ENCODE results near the gene PTCD2.

Gene PTCD2

DNA sequence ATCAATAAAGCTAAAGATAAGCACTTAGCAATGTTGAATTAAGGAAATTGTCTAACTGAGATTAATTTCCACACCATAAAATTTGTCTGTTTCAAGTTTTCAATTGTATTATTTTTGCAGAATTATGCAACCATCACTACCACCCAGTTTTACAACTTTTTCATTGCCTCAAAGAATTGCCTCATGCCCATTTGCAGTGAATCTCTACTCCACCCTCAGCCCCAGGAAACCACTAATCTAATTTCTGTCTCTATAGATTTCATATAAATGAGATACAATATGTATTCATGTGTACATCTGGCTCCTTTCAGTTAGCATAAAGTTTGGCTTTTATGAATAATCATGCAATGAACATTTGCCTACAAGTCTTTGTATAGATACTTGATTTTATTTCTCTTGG, 72.9 kb downstream of the PTCD2 start:
- H3K9me2 ChIP-seq (replicated peaks; ENCODE audit: low read depth, low read length): no peaks in the 10 kb centered on the region
- H3K4me1 ChIP-seq (ENCODE audit: insufficient read depth, low read length, poor library complexity, severe bottlenecking): no peaks in the 10 kb centered on the region
- H3K4me2 ChIP-seq (ENCODE audit: low read depth, low read length, poor library complexity, severe bottlenecking): no peak overlapping the region
- no peaks in the 10 kb centered on the region for H3K79me2 ChIP-seq (ENCODE audit: insufficient read depth, low read length)
- H3K9ac ChIP-seq (ENCODE audit: low read depth, low read length, poor library complexity, severe bottlenecking): no peak overlapping the region
- H3F3A ChIP-seq (ENCODE audit: low read depth): no peaks in the 10 kb centered on the region
- H2AFZ ChIP-seq (ENCODE audit: low read length): no peak overlapping the region
- H3K4me3 ChIP-seq (ENCODE audit: low read length, poor library complexity, severe bottlenecking): no peak overlapping the region
- no peaks in the 10 kb centered on the region for H3K9me3 ChIP-seq (ENCODE audit: insufficient read depth, low read depth, low read length)
- TF ChIP-seq, protein P1, sequence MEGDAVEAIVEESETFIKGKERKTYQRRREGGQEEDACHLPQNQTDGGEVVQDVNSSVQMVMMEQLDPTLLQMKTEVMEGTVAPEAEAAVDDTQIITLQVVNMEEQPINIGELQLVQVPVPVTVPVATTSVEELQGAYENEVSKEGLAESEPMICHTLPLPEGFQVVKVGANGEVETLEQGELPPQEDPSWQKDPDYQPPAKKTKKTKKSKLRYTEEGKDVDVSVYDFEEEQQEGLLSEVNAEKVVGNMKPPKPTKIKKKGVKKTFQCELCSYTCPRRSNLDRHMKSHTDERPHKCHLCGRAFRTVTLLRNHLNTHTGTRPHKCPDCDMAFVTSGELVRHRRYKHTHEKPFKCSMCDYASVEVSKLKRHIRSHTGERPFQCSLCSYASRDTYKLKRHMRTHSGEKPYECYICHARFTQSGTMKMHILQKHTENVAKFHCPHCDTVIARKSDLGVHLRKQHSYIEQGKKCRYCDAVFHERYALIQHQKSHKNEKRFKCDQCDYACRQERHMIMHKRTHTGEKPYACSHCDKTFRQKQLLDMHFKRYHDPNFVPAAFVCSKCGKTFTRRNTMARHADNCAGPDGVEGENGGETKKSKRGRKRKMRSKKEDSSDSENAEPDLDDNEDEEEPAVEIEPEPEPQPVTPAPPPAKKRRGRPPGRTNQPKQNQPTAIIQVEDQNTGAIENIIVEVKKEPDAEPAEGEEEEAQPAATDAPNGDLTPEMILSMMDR (conservative IDR thresholded peaks at IDR 0.05; ENCODE audit: low read length): no peak
- no peak for TF ChIP-seq EZH2phosphoT487 (IDR thresholded peaks at IDR 0.05; ENCODE audit: borderline replicate concordance)
- no peaks in the 10 kb centered on the region for H3K27me3 ChIP-seq (ENCODE audit: insufficient read depth, low read length, poor library complexity, severe bottlenecking)
- no peaks in the 10 kb centered on the region for H3K36me3 ChIP-seq (ENCODE audit: insufficient read depth, low read length)
- H4K20me1 ChIP-seq (ENCODE audit: insufficient read depth, low read length, poor library complexity, severe bottlenecking): no peaks in the 10 kb centered on the region

DNA sequence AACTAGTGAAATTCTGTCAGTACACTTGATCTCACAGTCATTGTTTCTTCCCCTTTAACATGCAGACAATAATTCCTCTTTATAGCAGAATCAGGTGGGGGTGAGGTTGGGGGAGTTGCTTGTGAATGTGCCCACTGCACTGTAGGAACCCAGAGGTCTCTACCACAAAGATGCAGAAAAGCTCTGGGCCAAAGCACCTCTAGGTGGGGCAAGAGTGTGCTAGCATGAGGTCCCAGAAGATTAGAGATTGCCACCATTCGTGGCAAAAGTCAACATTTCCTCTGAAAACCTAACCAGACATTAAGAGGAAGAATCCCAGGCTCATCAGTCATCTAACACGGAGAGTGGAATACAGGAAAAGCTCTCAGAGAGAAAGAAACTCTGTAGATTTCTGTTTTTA, 74.5 kb downstream of the PTCD2 start:
- no peaks in the 10 kb centered on the region for H3K27me3 ChIP-seq (ENCODE audit: insufficient read depth, low read length, poor library complexity, severe bottlenecking)
- no peaks in the 10 kb centered on the region for H3K36me3 ChIP-seq (ENCODE audit: insufficient read depth, low read length)
- no peaks in the 10 kb centered on the region for H3F3A ChIP-seq (ENCODE audit: low read depth)
- H3K9me2 ChIP-seq (replicated peaks; ENCODE audit: low read depth, low read length): no peaks in the 10 kb centered on the region
- no peak overlapping the region for H3K4me2 ChIP-seq (ENCODE audit: low read depth, low read length, poor library complexity, severe bottlenecking)
- no peak overlapping the region for H2AFZ ChIP-seq (ENCODE audit: low read length)
- H3K9ac ChIP-seq (ENCODE audit: low read depth, low read length, poor library complexity, severe bottlenecking): no peak overlapping the region
- no peak overlapping the region for H3K4me3 ChIP-seq (ENCODE audit: low read length, poor library complexity, severe bottlenecking)
- H3K79me2 ChIP-seq (ENCODE audit: insufficient read depth, low read length): no peaks in the 10 kb centered on the region
- TF ChIP-seq, protein P1 (conservative IDR thresholded peaks at IDR 0.05; ENCODE audit: low read length): peak; percentile 57
- TF ChIP-seq EZH2phosphoT487 (IDR thresholded peaks at IDR 0.05; ENCODE audit: borderline replicate concordance): no peak
- H3K4me1 ChIP-seq (ENCODE audit: insufficient read depth, low read length, poor library complexity, severe bottlenecking): no peaks in the 10 kb centered on the region
- H4K20me1 ChIP-seq (ENCODE audit: insufficient read depth, low read length, poor library complexity, severe bottlenecking): no peaks in the 10 kb centered on the region
- H3K9me3 ChIP-seq (ENCODE audit: insufficient read depth, low read depth, low read length): no peaks in the 10 kb centered on the region

DNA sequence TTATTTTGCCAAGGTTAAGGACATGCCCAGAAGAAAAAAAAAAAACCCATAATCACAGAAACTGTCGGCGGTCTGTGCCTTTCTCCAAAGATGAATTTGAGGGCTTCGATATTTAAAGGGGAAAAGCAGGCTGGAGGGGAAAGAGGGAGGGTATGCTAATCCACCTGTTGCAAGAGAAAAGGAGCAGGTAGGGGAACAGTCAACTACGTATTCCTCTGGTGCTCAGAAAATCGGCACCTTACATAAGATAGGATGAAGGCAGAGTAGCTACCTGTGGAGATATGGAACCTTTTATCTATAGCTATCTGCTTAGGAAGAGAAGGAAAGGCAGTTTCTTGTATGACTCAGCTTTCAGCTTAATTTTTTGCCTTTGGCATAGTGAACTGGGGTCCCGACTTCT, 77.7 kb downstream of the PTCD2 start:
- Histone ChIP-seq H3K9me2 (replicated peaks; ENCODE audit: low read depth, low read length) (no peaks in the 10 kb centered on the region), H4K20me1 (ENCODE audit: insufficient read depth, low read length, poor library complexity, severe bottlenecking) (no peaks in the 10 kb centered on the region), H3K9ac (ENCODE audit: low read depth, low read length, poor library complexity, severe bottlenecking) (no peak overlapping the region), H3K27me3 (ENCODE audit: insufficient read depth, low read length, poor library complexity, severe bottlenecking) (no peaks in the 10 kb centered on the region), H3K79me2 (ENCODE audit: insufficient read depth, low read length) (no peaks in the 10 kb centered on the region), H3F3A (ENCODE audit: low read depth) (no peaks in the 10 kb centered on the region), H3K4me1 (ENCODE audit: insufficient read depth, low read length, poor library complexity, severe bottlenecking) (no peaks in the 10 kb centered on the region), H3K9me3 (ENCODE audit: insufficient read depth, low read depth, low read length) (peaks cover 5% of the 10 kb centered on the region), H3K36me3 (ENCODE audit: insufficient read depth, low read length) (no peaks in the 10 kb centered on the region), H3K4me2 (ENCODE audit: low read depth, low read length, poor library complexity, severe bottlenecking) (no peak overlapping the region), H2AFZ (ENCODE audit: low read length) (no peak overlapping the region), H3K4me3 (ENCODE audit: low read length, poor library complexity, severe bottlenecking) (no peak overlapping the region)
- TF ChIP-seq, protein P1 (conservative IDR thresholded peaks at IDR 0.05; ENCODE audit: low read length): no peak
- no peak for TF ChIP-seq EZH2phosphoT487 (IDR thresholded peaks at IDR 0.05; ENCODE audit: borderline replicate concordance)
